Loucy (cell line): ENCODE results near the gene THY1.

Experiments used
- H2AFZ ChIP-seq: fragments of 200-600 bp; sonication (generic); 2 replicates; pipeline ENCODE4 v1.6.0; 2016; ENCODE audit warnings: antibody characterized with exemption, mild to moderate bottlenecking, low read length, moderate library complexity
- H3F3A ChIP-seq: fragments of 200-600 bp; 2 replicates; pipeline ENCODE4 v1.6.0; 2016; ENCODE audit warnings: antibody characterized with exemption, low read depth, mild to moderate bottlenecking
- H3K27me3 ChIP-seq: fragments of 200-600 bp; sonication (generic); 2 replicates; pipeline ENCODE4 v1.6.1; 2014; ENCODE audit warnings: low read length, mild to moderate bottlenecking; ENCODE audit not compliant: insufficient read depth, poor library complexity, severe bottlenecking
- H3K36me3 ChIP-seq: fragments of 200-600 bp; sonication (generic); 2 replicates; pipeline ENCODE4 v1.6.1; 2016; ENCODE audit warnings: low read length; ENCODE audit not compliant: insufficient read depth
- H3K4me1 ChIP-seq: fragments of 200-600 bp; sonication (generic); 2 replicates; pipeline ENCODE4 v1.5.1; 2014; ENCODE audit warnings: low read length, mild to moderate bottlenecking; ENCODE audit not compliant: insufficient read depth, poor library complexity, severe bottlenecking
- H3K4me2 ChIP-seq: fragments of 200-600 bp; sonication (generic); 2 replicates; pipeline ENCODE4 v1.6.0; 2014; ENCODE audit warnings: antibody characterized with exemption, low read length, low read depth, mild to moderate bottlenecking; ENCODE audit not compliant: poor library complexity, severe bottlenecking
- H3K4me3 ChIP-seq: fragments of 200-600 bp; sonication (generic); 2 replicates; pipeline ENCODE4 v1.5.1; 2014; ENCODE audit warnings: low read length, mild to moderate bottlenecking, mixed read lengths; ENCODE audit not compliant: poor library complexity, severe bottlenecking
- H3K79me2 ChIP-seq: fragments of 200-600 bp; sonication (generic); 2 replicates; pipeline ENCODE4 v1.6.1; 2014; ENCODE audit warnings: low read length; ENCODE audit not compliant: insufficient read depth
- H3K9ac ChIP-seq: fragments of 200-600 bp; sonication (generic); 2 replicates; pipeline ENCODE4 v1.6.0; 2014; ENCODE audit warnings: mild to moderate bottlenecking, low read depth, low read length, moderate library complexity; ENCODE audit not compliant: poor library complexity, severe bottlenecking
- H3K9me2 ChIP-seq: fragments of 200-600 bp; sonication (generic); replicated peaks from 2 replicates; pipeline ENCODE4 v1.6.1; 2016; ENCODE audit warnings: low read depth, low read length, mixed read lengths
- H3K9me3 ChIP-seq: fragments of 200-600 bp; sonication (generic); 2 replicates; pipeline ENCODE4 v1.6.1; 2014; ENCODE audit warnings: mild to moderate bottlenecking, antibody characterized with exemption, low read length, low read depth; ENCODE audit not compliant: insufficient read depth
- H4K20me1 ChIP-seq: fragments of 200-600 bp; sonication (generic); 2 replicates; pipeline ENCODE4 v1.6.0; 2014; ENCODE audit warnings: antibody characterized with exemption, low read length, mild to moderate bottlenecking; ENCODE audit not compliant: insufficient read depth, poor library complexity, severe bottlenecking
- CTCF ChIP-seq: fragments of 200-600 bp; sonication (generic); conservative IDR thresholded peaks from 2 replicates; pipeline ENCODE4 v1.5.1; 2014; ENCODE audit warnings: mild to moderate bottlenecking, antibody characterized with exemption, low read length
- EZH2phosphoT487 ChIP-seq: fragments of 200-600 bp; IDR thresholded peaks from 2 replicates; pipeline ENCODE4 v1.6.1; 2018; ENCODE audit warnings: antibody characterized with exemption, mild to moderate bottlenecking, moderate library complexity, borderline replicate concordance

Gene THY1

GRCh38 chr11:119450590-119451326 lies 27.8 kb upstream of the THY1 start:
- H3K79me2 ChIP-seq, result no peaks in the 10 kb centered on the region
- H3K27me3 ChIP-seq, result no peaks in the 10 kb centered on the region
- no peaks in the 10 kb centered on the region for H3K36me3 ChIP-seq
- no peak overlapping the region for H3K4me3 ChIP-seq
- H3K4me1 ChIP-seq, result no peaks in the 10 kb centered on the region
- no peaks in the 10 kb centered on the region for H3K9me2 ChIP-seq
- no peaks in the 10 kb centered on the region for H4K20me1 ChIP-seq
- no peak overlapping the region for H3K4me2 ChIP-seq
- no peak overlapping the region for H2AFZ ChIP-seq
- no peaks in the 10 kb centered on the region for H3K9me3 ChIP-seq
- TF ChIP-seq EZH2phosphoT487 (no peak), CTCF (no peak)
- no peaks in the 10 kb centered on the region for H3F3A ChIP-seq
- H3K9ac ChIP-seq, result no peak overlapping the region

- no peak overlapping the region for H3K9ac ChIP-seq
- H3F3A ChIP-seq, result no peaks in the 10 kb centered on the region
- H2AFZ ChIP-seq, result no peak overlapping the region
- TF ChIP-seq EZH2phosphoT487 (no peak), CTCF (no peak)
- no peaks in the 10 kb centered on the region for H3K79me2 ChIP-seq
- H3K36me3 ChIP-seq, result no peaks in the 10 kb centered on the region
- H4K20me1 ChIP-seq, result no peaks in the 10 kb centered on the region
- no peaks in the 10 kb centered on the region for H3K9me3 ChIP-seq
- no peak overlapping the region for H3K4me2 ChIP-seq
- no peaks in the 10 kb centered on the region for H3K9me2 ChIP-seq
- no peaks in the 10 kb centered on the region for H3K4me1 ChIP-seq
- H3K4me3 ChIP-seq, result no peak overlapping the region
- H3K27me3 ChIP-seq, result no peaks in the 10 kb centered on the region
Observed at GRCh38 chr11:119449498-119449897, 26.5 kb upstream of the THY1 start.

GRCh38 chr11:119448380-119448779 lies 25.4 kb upstream of the THY1 start:
- Histone ChIP-seq H3K4me2 (no peak overlapping the region), H3F3A (no peaks in the 10 kb centered on the region), H3K27me3 (no peaks in the 10 kb centered on the region), H3K36me3 (no peaks in the 10 kb centered on the region), H2AFZ (no peak overlapping the region), H4K20me1 (no peaks in the 10 kb centered on the region), H3K4me3 (no peak overlapping the region), H3K79me2 (no peaks in the 10 kb centered on the region), H3K9ac (no peak overlapping the region), H3K9me3 (no peaks in the 10 kb centered on the region), H3K9me2 (no peaks in the 10 kb centered on the region), H3K4me1 (peaks cover 2% of the 10 kb centered on the region)
- TF ChIP-seq CTCF (no peak), EZH2phosphoT487 (no peak)
